Immature natural killer cell (primary cell): ENCODE results near the gene MPG. TPM values are rescaled to one million over a fixed set of nuclear protein-coding genes. Genes with fewer than 3 reads are reported as not detected.
"Not testable (repeated sequence)": the region's sequence is repeated elsewhere in the genome, so short reads cannot be mapped to it uniquely, and the experiment has no call there.

Experiments used
- DNase-seq, 3 donors: peaks; one replicate each; pipeline ENCODE4 v3.0.0; 2022; ENCODE audit warnings: mixed read lengths in 1 of 3
- H3K27ac Mint-ChIP-seq, 6 donors: one replicate each; pipeline ENCODE4 v1.8.0; 2020; ENCODE audit warnings: mixed read lengths in 6 of 6, mild to moderate bottlenecking in 5 of 6, inconsistent platforms in 4 of 6, moderate library complexity in 3 of 6
- H3K27me3 Mint-ChIP-seq, 3 donors: one replicate each; pipeline ENCODE4 v1.8.0; 2020 to 2021; ENCODE audit warnings: low read depth in 3 of 3, mild to moderate bottlenecking in 3 of 3, mixed read lengths in 3 of 3, moderate library complexity in 3 of 3, inconsistent platforms in 1 of 3
- H3K36me3 Mint-ChIP-seq, 3 donors: one replicate each; pipeline ENCODE4 v1.8.0; 2020; ENCODE audit warnings: mixed read lengths in 3 of 3, inconsistent platforms in 2 of 3, mild to moderate bottlenecking in 2 of 3
- H3K4me1 Mint-ChIP-seq, 2 donors: one replicate each; pipeline ENCODE4 v1.8.0; 2020; ENCODE audit warnings: inconsistent platforms in 2 of 2, mild to moderate bottlenecking in 2 of 2, mixed read lengths in 2 of 2, moderate library complexity in 1 of 2
- H3K4me3 Mint-ChIP-seq, 5 donors: one replicate each; pipeline ENCODE4 v1.8.0; 2020; ENCODE audit warnings: mild to moderate bottlenecking in 5 of 5, mixed read lengths in 5 of 5, inconsistent platforms in 3 of 5, moderate library complexity in 3 of 5
- H3K9me3 Mint-ChIP-seq, 6 donors: one replicate each; pipeline ENCODE4 v1.8.0; 2020; ENCODE audit warnings: mild to moderate bottlenecking in 6 of 6, mixed read lengths in 6 of 6, inconsistent platforms in 4 of 6, moderate library complexity in 3 of 6
- polyA plus RNA-seq, 3 donors: library from polyadenylated mRNA; unstranded; fragments of 300-500 nt; fragmentation: Illumina TruSeq; gene quantifications; one replicate each; pipeline ENCODE4 v1.2.3, GENCODE V29; 2021

Gene MPG
- polyA plus RNA-seq, 3 donors from 2014 or later = 96.0 to 134 (median 106) TPM

DNA sequence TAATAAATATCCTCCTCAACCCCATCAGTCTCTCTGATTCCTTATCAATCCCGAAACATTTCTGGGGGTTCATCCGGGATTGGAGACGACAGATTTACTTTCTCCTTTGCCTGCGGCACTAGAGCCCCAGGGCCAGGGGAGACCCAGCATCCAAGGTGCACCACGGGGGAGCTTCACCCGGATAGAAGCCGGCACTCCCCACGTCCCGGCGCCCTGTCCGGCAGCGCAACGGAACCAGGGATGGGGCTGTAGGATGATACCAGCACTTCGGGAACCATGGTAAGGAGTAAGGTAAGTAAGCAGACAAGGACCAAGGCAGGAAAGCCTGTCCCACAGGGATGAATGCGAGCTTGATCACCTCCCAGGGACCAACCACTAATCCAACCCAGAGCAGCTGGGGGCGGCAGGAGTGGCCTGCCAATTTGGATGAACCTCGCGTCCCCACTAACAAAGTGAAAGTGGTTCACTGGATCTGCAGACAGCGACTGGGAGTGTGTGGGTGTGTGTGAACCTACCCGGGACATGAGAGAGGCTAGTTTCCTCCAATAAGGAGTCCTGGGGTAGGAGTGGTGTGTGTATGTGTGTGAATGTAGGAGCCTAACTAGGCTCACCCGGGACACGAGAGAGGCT is 36.5 kb upstream of the MPG start:
- no peak overlapping the region for H3K27ac Mint-ChIP-seq

DNA sequence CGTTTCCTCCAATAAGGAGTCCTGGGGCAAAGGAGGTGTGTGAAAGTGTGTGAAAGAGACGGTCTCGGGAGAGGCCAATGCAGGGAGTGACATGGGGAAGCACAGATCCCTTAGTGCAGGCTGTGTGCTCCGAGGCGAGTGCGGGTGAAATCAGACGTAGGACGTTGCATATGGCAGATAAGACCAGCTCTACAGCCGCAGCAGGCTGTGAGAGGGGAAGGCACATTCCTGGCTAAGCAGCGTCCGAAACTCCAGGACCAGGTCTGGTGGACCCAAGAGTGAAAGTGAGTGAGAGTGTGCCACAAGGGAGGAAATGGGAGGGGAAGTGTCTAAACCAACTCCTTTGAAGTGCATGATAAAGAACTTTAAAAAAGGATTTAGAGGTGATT is 36.0 kb upstream of the MPG start:
- no peaks in the 10 kb centered on the region for H3K27me3 Mint-ChIP-seq
- DNase-seq = no peak
- H3K36me3 Mint-ChIP-seq = peaks cover 17 to 40% (median 29%) of the 10 kb centered on the region in 3 donors
- H3K4me1 Mint-ChIP-seq = peaks cover 25 to 42% of the 10 kb centered on the region in 2 donors
- H3K27ac Mint-ChIP-seq = no peak overlapping the region
- H3K9me3 Mint-ChIP-seq = no peaks in the 10 kb centered on the region
- H3K4me3 Mint-ChIP-seq = no peak overlapping the region

More for the DNA sequence above, 36.5 kb upstream of the MPG start:
- no peak for DNase-seq
- no peaks in the 10 kb centered on the region for H3K27me3 Mint-ChIP-seq
- no peaks in the 10 kb centered on the region for H3K9me3 Mint-ChIP-seq
- no peak overlapping the region for H3K4me3 Mint-ChIP-seq
- peaks cover 16 to 39% (median 29%) of the 10 kb centered on the region in 3 donors for H3K36me3 Mint-ChIP-seq
- peaks cover 25 to 41% of the 10 kb centered on the region in 2 donors for H3K4me1 Mint-ChIP-seq

DNA sequence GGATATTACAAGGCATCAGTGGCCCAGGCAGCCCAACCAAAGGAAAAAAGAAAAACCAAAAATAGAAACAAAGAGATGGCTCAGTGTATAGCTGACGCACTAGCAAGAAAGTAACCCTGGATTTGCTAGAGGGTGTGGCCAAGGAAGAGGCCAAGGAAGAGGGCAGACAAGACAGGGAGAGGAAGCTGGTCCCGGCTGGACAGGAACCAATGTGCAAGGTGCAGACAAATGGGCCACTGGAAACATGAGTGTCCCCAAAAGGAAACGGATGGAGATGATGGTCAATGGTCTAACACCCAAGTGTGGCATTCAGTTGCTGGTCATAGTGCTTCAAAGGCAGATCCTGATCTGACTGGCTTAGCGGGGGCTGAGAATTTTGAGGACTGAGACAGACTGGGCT is 35.3 kb upstream of the MPG start:
- no peak for DNase-seq
- no peaks in the 10 kb centered on the region for H3K27me3 Mint-ChIP-seq
- H3K4me3 Mint-ChIP-seq = no peak overlapping the region
- H3K36me3 Mint-ChIP-seq = peaks cover 21 to 44% (median 29%) of the 10 kb centered on the region in 3 donors
- no peaks in the 10 kb centered on the region for H3K9me3 Mint-ChIP-seq
- H3K4me1 Mint-ChIP-seq = peaks cover 29 to 46% of the 10 kb centered on the region in 2 donors
- H3K27ac Mint-ChIP-seq = peak overlapping the region in 1 of 6 donors; percentile 13

DNA sequence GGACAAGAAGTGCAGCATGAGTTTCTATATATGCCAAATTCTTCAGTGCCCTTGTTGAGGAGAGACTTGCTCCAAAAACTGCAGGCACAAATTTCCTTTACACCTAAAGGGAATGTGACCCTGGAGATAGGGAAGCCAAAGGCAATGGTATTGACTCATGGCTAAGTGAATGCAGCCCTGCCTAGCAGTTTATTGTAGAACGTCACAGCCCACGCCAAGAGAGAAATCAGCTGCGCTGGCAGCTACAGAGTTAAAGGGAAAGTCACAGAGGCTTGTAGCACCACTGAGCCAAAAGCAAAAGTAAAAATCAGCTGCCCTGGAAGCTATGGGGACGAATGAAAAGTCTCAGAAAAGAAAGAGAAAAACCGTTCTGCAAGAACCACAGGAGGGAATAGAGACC is 34.7 kb upstream of the MPG start:
- H3K27ac Mint-ChIP-seq = peak overlapping the region in 1 of 6 donors; percentile 18

DNA sequence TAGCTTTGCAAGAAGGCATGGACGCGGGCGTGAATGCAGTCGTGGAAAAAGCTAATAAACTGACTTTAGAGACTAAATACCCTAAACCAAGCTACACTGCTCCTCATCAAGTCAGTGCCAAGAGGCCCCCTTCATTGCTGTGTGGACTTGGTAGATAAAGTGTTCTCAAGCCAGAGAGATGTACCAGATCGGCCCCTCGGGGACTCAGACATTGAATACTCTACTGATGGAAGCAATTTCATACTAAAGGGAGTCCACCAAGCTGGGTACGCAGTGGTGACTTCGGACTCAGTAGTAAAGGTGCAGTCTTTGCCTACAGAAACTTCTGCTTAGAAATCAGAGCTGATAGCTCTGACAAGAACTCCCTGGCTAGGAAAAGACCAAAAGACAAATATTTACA is 33.4 kb upstream of the MPG start:
- Mint-ChIP-seq H3K27me3 (no peaks in the 10 kb centered on the region), H3K9me3 (no peaks in the 10 kb centered on the region), H3K27ac (no peak overlapping the region), H3K36me3 (peaks cover 21 to 48% (median 29%) of the 10 kb centered on the region in 3 donors), H3K4me3 (no peak overlapping the region), H3K4me1 (peaks cover 20 to 34% of the 10 kb centered on the region in 2 donors)
- DNase-seq = no peak

More for the DNA sequence above, 34.7 kb upstream of the MPG start:
- no peaks in the 10 kb centered on the region for H3K9me3 Mint-ChIP-seq
- no peak overlapping the region for H3K4me3 Mint-ChIP-seq
- no peak for DNase-seq
- peaks cover 30 to 47% of the 10 kb centered on the region in 2 donors for H3K4me1 Mint-ChIP-seq
- no peaks in the 10 kb centered on the region for H3K27me3 Mint-ChIP-seq
- peaks cover 21 to 47% (median 29%) of the 10 kb centered on the region in 3 donors for H3K36me3 Mint-ChIP-seq

DNA sequence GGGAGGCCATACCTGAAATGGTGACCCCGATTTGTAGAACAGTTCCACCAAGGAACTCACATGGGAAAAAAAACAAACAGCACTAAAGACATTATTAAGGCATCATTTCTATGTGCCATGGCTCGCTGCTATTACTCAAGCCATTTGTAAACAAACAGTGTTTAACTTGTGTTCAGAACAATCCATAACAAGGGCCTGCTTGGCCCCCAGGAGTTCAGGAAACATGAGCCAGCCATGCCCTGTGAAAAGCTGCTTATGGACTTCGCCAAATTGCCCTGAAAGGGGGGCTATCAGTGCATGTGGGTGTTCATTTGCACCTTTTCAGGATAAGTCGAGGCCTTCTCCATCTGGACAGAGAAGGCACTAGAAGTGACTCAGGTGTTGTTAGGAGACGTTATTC is 32.6 kb upstream of the MPG start:
- H3K27ac Mint-ChIP-seq = no peak overlapping the region
- H3K36me3 Mint-ChIP-seq = peaks cover 21 to 52% (median 29%) of the 10 kb centered on the region in 3 donors
- DNase-seq = no peak

DNA sequence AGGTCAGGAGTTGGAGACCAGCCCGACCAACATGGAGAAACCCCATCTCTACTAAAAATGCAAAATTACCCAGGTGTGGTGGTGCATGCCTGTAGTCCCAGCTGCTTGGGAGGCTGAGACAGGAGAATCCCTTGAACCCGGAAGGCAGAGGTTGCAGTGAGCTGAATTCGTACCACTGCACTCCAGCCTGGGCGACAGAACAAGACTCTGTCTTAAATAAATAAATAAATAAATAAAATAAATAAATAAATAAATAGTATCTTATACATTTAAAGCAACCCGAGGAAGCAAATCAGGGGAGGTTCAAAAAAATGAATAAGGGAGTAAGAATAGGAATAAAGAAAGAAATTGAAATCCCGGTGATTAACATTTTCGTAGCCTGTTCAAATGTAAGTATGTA is 31.5 kb upstream of the MPG start:
- peaks cover 31 to 49% of the 10 kb centered on the region in 2 donors for H3K4me1 Mint-ChIP-seq
- not testable (repeated sequence) for H3K9me3 Mint-ChIP-seq, H3K27me3 Mint-ChIP-seq, H3K4me3 Mint-ChIP-seq, H3K27ac Mint-ChIP-seq, DNase-seq
- peaks cover 21 to 54% (median 29%) of the 10 kb centered on the region in 3 donors for H3K36me3 Mint-ChIP-seq

More for the DNA sequence above, 32.6 kb upstream of the MPG start:
- peaks cover 22 to 38% of the 10 kb centered on the region in 2 donors for H3K4me1 Mint-ChIP-seq
- no peaks in the 10 kb centered on the region for H3K9me3 Mint-ChIP-seq
- no peak overlapping the region for H3K4me3 Mint-ChIP-seq
- no peaks in the 10 kb centered on the region for H3K27me3 Mint-ChIP-seq

DNA sequence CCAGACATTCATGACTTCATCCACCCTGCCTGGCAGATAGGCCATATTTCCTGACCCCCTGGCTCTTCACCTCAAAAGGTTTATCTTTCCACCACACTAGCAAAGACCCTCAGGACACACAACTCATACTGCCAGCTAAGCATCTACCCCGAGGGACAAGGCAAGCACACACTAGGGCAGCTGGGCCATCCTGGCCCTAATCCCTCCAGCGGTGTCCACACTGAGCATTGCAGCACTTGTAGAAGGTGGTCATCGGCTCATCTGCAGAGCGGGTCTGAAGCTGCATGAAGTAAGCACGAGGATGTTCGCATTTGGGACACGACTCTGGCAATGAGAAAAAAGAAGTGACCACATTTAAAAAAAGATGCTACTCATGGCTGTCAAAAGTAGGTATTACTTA is 30.8 kb upstream of the MPG start:
- H3K27ac Mint-ChIP-seq = peak overlapping the region in 1 of 6 donors; percentile 14
- DNase-seq = no peak
- H3K9me3 Mint-ChIP-seq = no peaks in the 10 kb centered on the region
- peaks cover 0 to 5% (median 4%) of the 10 kb centered on the region in 3 donors for H3K27me3 Mint-ChIP-seq
- no peak overlapping the region for H3K4me3 Mint-ChIP-seq
- peaks cover 30 to 45% of the 10 kb centered on the region in 2 donors for H3K4me1 Mint-ChIP-seq
- peaks cover 16 to 48% (median 23%) of the 10 kb centered on the region in 3 donors for H3K36me3 Mint-ChIP-seq

DNA sequence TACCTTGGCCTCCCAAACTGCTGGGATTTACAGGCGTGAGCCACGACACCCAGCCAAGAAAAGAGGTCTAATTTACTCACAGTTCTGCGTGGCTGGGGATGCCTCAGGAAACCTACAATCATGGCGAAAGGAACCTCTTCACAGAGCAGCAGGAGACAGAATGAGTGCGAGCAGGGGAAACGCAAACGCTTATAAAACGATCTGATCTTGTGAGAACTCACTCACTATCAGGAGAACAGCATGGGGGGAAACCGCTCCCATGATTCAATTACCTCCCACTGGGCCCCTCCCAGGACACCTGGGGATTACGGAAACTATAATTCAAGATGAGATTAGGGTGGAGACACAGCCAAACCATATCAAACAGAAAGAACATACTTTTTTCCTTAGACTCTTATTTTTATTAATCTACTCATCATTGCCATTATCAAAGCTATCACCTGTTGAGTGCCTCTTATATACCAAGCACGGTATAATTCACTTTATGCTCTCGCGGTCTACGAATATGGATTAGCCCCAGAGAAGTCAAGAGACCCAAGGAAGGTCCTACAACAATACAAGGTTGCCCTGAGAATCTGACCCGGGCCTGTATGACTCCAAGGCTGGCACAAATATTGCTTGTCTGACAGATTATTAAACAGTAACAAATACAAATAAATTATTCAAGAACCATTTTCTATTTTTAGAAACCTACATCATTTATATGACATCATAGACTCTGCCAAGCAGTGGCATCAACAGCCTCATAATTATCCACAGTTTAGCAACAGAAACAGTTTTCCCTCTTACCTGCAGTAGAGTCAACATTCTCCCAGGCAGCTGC is 27.0 kb upstream of the MPG start:
- peak overlapping the region in 1 of 6 donors; percentile 63 for H3K27ac Mint-ChIP-seq
- peaks cover 8 to 13% (median 11%) of the 10 kb centered on the region in 3 donors for H3K27me3 Mint-ChIP-seq
- no peak for DNase-seq
- H3K9me3 Mint-ChIP-seq = no peaks in the 10 kb centered on the region
- peaks cover 33 to 56% of the 10 kb centered on the region in 2 donors for H3K4me1 Mint-ChIP-seq
- peak overlapping the region; percentile 41 to 94 (median 54) for H3K4me3 Mint-ChIP-seq
- H3K36me3 Mint-ChIP-seq = peaks cover 3 to 18% (median 4%) of the 10 kb centered on the region in 3 donors

DNA sequence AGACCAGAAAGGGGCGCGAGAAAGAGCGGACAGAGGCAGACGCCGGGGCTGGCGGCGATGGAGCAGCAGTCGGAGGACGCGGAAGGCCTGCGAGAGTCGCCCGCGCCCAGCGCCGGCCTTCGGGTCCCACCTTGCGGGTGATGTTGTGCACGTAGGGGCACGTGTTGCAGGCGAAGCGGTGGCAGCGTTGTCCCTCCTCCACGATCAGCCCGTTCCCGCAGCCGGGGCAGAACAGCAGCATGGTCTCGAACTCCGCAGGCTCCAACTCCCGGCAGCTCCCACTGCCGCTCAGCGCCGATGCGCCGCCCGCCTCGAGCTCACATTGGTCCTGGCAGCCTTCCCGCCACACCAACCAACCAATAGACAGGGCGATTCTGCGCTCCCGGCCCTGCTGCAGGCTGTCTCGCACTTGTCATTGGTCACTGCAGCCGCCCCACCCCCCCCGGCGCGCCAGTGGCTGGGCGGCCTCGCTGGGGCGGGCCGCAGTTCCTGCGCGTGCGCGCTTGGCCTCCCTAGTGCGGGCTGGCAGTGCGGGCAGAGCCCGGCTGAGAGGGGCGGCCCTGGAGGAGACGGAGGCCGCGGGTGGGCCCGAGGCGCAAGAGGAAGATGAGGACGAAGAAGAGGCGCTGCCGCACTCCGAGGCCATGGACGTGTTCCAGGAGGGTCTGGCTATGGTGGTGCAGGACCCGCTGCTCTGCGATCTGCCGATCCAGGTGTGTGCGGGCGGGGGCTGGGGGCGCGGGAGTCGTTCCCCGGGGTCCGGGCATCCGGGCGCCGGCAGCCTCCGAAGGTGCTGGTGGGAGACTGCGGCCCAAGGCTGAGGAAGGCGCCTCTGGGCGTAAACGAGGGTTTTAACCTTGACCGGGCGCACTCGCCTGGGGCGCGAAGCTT is 24.4 kb upstream of the MPG start, which contains the start of the genes POLR3K and SNRNP25:
POLR3K (minus strand) TSS at position 263 of the 891 bp plus-strand sequence; CDS start at position 241, 22 bp downstream.
SNRNP25 (plus strand) TSS at position 483 of the 891 bp plus-strand sequence; CDS start at position 672, 189 bp downstream.
- Mint-ChIP-seq H3K9me3 (no peaks in the 10 kb centered on the region), H3K27me3 (peaks cover 8 to 13% (median 11%) of the 10 kb centered on the region in 3 donors), H3K27ac (peak within 1 kb of the TSS; percentile 82 to 97 (median 90)), H3K36me3 (peaks cover 0 to 7% (median 0%) of the 10 kb centered on the region in 3 donors), H3K4me3 (peak within 1 kb of the TSS; percentile 91 to 96 (median 94)), H3K4me1 (peaks cover 28 to 45% of the 10 kb centered on the region in 2 donors)
- peak; percentile 94 to 96 (median 95) for DNase-seq

DNA sequence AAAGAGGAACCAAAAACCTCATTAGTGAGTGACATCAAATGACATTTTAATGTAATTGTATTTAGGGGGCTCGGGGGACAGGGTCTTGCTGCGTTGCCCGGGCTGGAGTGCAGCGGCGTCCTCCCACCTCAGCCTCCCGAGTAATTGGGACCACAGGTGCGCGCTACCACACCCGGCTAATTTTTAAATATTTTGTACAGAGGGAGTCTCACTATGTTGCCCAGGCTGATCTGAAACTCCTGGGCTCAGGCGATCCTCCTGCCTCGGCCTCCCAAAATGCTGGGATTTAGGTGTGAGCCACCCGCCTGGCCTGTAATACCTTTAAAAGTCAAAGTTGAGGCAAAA is 23.8 kb upstream of the MPG start:
- peaks cover 8 to 13% (median 11%) of the 10 kb centered on the region in 3 donors for H3K27me3 Mint-ChIP-seq
- no peak for DNase-seq

DNA sequence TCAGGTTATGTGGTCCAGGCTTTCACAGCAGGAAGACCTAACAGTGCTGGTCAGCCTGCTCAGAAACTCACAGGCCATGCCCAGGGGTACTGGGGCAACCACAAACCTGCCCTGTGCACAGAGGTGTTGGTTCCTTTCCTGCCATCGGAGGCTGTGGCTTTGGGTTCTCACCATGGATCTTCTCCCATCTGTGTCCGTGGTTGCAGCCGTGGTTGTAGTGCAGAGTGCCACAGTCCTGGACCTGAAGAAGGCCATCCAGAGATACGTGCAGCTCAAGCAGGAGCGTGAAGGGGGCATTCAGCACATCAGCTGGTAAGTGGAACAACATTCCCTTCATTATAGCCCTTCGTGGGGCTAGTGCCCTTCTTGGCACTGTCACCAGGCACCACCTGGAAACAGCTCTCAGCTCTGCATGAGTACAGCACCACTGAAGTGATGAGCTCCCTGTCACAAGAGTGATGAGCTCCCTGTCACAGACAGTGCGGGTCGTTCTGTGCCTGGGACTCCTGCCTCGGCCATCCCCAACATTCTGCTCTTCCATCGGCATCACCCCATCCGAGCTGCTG is 22.4 kb upstream of the MPG start:
- DNase-seq = no peak
- H3K27ac Mint-ChIP-seq = peak overlapping the region in 1 of 6 donors; percentile 30

More for the DNA sequence above, 23.8 kb upstream of the MPG start:
- Mint-ChIP-seq H3K27ac (peak overlapping the region in 2 of 6 donors; percentile 49 to 84), H3K4me3 (peak overlapping the region; percentile 91 to 96 (median 94)), H3K36me3 (peaks cover 0 to 7% (median 0%) of the 10 kb centered on the region in 3 donors), H3K4me1 (peaks cover 28 to 45% of the 10 kb centered on the region in 2 donors), H3K9me3 (no peaks in the 10 kb centered on the region)

More for the DNA sequence above, 22.4 kb upstream of the MPG start:
- H3K4me1 Mint-ChIP-seq = peaks cover 26 to 37% of the 10 kb centered on the region in 2 donors
- H3K4me3 Mint-ChIP-seq = peak overlapping the region; percentile 59 to 69 (median 63)
- H3K9me3 Mint-ChIP-seq = no peaks in the 10 kb centered on the region
- peaks cover 0 to under 1% (median 0%) of the 10 kb centered on the region in 3 donors for H3K36me3 Mint-ChIP-seq
- peaks cover 8 to 13% (median 11%) of the 10 kb centered on the region in 3 donors for H3K27me3 Mint-ChIP-seq
